Measurements from ENCODE around the gene TAF1D.

TAF1D gene

GRCh38 chr11:93718057-93718563 is 23.2 kb downstream of the TAF1D start:
- no peak for DNase-seq

GRCh38 chr11:93717501-93717900 is 23.8 kb downstream of the TAF1D start:
- DNase-seq: no peak

GRCh38 chr11:93715797-93716396 is 25.4 kb downstream of the TAF1D start:
- DNase-seq: no peak

GRCh38 chr11:93712678-93713077 is 28.6 kb downstream of the TAF1D start:
- DNase-seq: no peak

GRCh38 chr11:93710239-93710638 is 31.1 kb downstream of the TAF1D start:
- DNase-seq: no peak

- no peak for DNase-seq
Observed at GRCh38 chr11:93704237-93704636, 37.1 kb downstream of the TAF1D start.

- no peak for DNase-seq
Observed at GRCh38 chr11:93700830-93701229, 40.5 kb downstream of the TAF1D start.

GRCh38 chr11:93697611-93698010 is 43.7 kb downstream of the TAF1D start:
- DNase-seq: no peak

- DNase-seq: no peak
Observed at GRCh38 chr11:93694557-93694956, 46.7 kb downstream of the TAF1D start.

GRCh38 chr11:93694109-93694508 is 47.2 kb downstream of the TAF1D start:
- DNase-seq: no peak

GRCh38 chr11:93689240-93689639 is 52.1 kb downstream of the TAF1D start:
- no peak for DNase-seq

- no peak for DNase-seq
Observed at GRCh38 chr11:93686812-93687211, 54.5 kb downstream of the TAF1D start.

- DNase-seq: no peak
Observed at GRCh38 chr11:93686226-93686625, 55.1 kb downstream of the TAF1D start.

Data from stimulated activated CD4-positive, alpha-beta T cell treated with anti-CD3 and anti-CD28 coated beads, Interleukin-4, amount 100 ng/mL, for 4 hours (primary cell).